ENCODE results near the gene MERTK. TPM values are rescaled to one million over a fixed set of nuclear protein-coding genes. Genes with fewer than 3 reads are reported as not detected.

The MERTK gene
- total and polyA plus RNA-seq, 10 of the 15 experiments (the other 5 are each of a cell fraction or from before 2014, with no cell fraction given), result 0.13 to 30.6 (median 0.50) TPM

GRCh38 chr2:112053917-112054846, 155.8 kb downstream of the MERTK start (continued):
- TF ChIP-seq, protein P1, sequence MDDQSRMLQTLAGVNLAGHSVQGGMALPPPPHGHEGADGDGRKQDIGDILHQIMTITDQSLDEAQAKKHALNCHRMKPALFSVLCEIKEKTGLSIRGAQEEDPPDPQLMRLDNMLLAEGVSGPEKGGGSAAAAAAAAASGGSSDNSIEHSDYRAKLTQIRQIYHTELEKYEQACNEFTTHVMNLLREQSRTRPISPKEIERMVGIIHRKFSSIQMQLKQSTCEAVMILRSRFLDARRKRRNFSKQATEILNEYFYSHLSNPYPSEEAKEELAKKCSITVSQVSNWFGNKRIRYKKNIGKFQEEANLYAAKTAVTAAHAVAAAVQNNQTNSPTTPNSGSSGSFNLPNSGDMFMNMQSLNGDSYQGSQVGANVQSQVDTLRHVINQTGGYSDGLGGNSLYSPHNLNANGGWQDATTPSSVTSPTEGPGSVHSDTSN (IDR thresholded peaks at IDR 0.05; ENCODE audit: insufficient replicate concordance, low read depth, low read length), result peak; percentile 5
- TF ChIP-seq ESRRA (IDR thresholded peaks at IDR 0.05; ENCODE audit: low read length) (no peak), POLR2A (IDR thresholded peaks at IDR 0.05; ENCODE audit: low read depth, low read length) (peak; percentile 55; the same call in 1 of the 2 replicates), MTA2 (IDR thresholded peaks at IDR 0.05; ENCODE audit: low read depth) (no peak), ETV6 (conservative IDR thresholded peaks at IDR 0.05 in 1 of 2, IDR thresholded peaks at IDR 0.05 in 1 of 2; ENCODE audit: borderline replicate concordance in 1 of 2, low read depth in 1 of 2) (no peak), HDAC2 (IDR thresholded peaks at IDR 0.05) (no peak), LARP7 (IDR thresholded peaks at IDR 0.05) (no peak; the same call in 1 of the 2 replicates), SRF (IDR thresholded peaks at IDR 0.05; ENCODE audit: low read depth in 2 of 2, low read length in 2 of 2) (peak in 1 of 2 experiments; percentile 53; a peak in 1 of 4 replicates), DPF2 (IDR thresholded peaks at IDR 0.05) (no peak), CHD4 (IDR thresholded peaks at IDR 0.05) (no peak), STAT3 (IDR thresholded peaks at IDR 0.05; ENCODE audit: low read depth, low read length) (no peak), IKZF1 (conservative IDR thresholded peaks at IDR 0.05) (0 out of 2 replicates have a peak, but pooled peaks have one; percentile 25), SP1 (IDR thresholded peaks at IDR 0.05; ENCODE audit: low read depth, low read length) (peak; percentile 30), CREB1 (IDR thresholded peaks at IDR 0.05; ENCODE audit: low read depth) (0 out of 2 replicates have a peak, but pooled peaks have one; percentile 14), EGR1 (IDR thresholded peaks at IDR 0.05; ENCODE audit: borderline replicate concordance in 1 of 2, low read depth in 2 of 2, low read length in 2 of 2) (no peak), POLR2AphosphoS5 (IDR thresholded peaks at IDR 0.05; ENCODE audit: low read length) (peak; percentile 50; the same call in 1 of the 2 replicates), SUPT20H (IDR thresholded peaks at IDR 0.05; ENCODE audit: borderline replicate concordance, control insufficient read depth, low read depth, low read length) (no peak), POU2F2 (IDR thresholded peaks at IDR 0.05; ENCODE audit: borderline replicate concordance, low read depth, low read length) (0 out of 3 replicates have a peak, but pooled peaks have one; percentile 20), ATF7 (IDR thresholded peaks at IDR 0.05; ENCODE audit: low read depth) (no peak)
- TF ChIP-seq, protein P2, sequence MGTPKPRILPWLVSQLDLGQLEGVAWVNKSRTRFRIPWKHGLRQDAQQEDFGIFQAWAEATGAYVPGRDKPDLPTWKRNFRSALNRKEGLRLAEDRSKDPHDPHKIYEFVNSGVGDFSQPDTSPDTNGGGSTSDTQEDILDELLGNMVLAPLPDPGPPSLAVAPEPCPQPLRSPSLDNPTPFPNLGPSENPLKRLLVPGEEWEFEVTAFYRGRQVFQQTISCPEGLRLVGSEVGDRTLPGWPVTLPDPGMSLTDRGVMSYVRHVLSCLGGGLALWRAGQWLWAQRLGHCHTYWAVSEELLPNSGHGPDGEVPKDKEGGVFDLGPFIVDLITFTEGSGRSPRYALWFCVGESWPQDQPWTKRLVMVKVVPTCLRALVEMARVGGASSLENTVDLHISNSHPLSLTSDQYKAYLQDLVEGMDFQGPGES (IDR thresholded peaks at IDR 0.05), result no peak
- TF ChIP-seq, protein P3, sequence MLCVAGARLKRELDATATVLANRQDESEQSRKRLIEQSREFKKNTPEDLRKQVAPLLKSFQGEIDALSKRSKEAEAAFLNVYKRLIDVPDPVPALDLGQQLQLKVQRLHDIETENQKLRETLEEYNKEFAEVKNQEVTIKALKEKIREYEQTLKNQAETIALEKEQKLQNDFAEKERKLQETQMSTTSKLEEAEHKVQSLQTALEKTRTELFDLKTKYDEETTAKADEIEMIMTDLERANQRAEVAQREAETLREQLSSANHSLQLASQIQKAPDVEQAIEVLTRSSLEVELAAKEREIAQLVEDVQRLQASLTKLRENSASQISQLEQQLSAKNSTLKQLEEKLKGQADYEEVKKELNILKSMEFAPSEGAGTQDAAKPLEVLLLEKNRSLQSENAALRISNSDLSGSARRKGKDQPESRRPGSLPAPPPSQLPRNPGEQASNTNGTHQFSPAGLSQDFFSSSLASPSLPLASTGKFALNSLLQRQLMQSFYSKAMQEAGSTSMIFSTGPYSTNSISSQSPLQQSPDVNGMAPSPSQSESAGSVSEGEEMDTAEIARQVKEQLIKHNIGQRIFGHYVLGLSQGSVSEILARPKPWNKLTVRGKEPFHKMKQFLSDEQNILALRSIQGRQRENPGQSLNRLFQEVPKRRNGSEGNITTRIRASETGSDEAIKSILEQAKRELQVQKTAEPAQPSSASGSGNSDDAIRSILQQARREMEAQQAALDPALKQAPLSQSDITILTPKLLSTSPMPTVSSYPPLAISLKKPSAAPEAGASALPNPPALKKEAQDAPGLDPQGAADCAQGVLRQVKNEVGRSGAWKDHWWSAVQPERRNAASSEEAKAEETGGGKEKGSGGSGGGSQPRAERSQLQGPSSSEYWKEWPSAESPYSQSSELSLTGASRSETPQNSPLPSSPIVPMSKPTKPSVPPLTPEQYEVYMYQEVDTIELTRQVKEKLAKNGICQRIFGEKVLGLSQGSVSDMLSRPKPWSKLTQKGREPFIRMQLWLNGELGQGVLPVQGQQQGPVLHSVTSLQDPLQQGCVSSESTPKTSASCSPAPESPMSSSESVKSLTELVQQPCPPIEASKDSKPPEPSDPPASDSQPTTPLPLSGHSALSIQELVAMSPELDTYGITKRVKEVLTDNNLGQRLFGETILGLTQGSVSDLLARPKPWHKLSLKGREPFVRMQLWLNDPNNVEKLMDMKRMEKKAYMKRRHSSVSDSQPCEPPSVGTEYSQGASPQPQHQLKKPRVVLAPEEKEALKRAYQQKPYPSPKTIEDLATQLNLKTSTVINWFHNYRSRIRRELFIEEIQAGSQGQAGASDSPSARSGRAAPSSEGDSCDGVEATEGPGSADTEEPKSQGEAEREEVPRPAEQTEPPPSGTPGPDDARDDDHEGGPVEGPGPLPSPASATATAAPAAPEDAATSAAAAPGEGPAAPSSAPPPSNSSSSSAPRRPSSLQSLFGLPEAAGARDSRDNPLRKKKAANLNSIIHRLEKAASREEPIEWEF (IDR thresholded peaks at IDR 0.05; ENCODE audit: insufficient replicate concordance, low read depth, low read length), result no peak

Measured in GM12878 (cell line).